ENCODE data around the gene S100A8. TPM values are rescaled to one million over a fixed set of nuclear protein-coding genes. Genes with fewer than 3 reads are reported as not detected.

Gene S100A8
- total RNA-seq, 1 experiment from 2014 or later = not detected

DNA sequence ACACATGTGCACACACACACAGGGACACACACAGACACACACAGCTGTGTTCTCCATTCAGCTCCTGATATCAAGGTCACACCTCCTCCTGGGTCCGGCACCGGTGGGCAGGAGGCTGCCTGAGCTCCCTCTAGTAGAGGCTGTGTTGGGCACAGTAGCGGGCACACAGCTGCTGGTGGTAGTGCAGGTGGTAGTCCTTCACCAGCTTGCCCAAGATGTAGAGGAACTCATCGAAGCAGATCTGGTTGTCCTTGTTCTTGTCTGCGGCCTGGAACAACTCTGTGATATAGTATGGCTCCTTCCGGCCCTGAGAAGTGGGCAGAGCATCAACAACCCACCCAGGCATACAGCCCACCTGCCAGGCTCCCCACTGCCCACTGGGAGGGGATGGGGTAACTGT, 5.6 kb upstream of the S100A8 start:
- H3K27me3 ChIP-seq (replicated peaks; ENCODE audit: insufficient read depth, low read depth, low read length, poor library complexity) = peaks cover 75% of the 10 kb centered on the region
- no peaks in the 10 kb centered on the region for H3K36me3 ChIP-seq (ENCODE audit: insufficient read depth, low read length, poor library complexity, severe bottlenecking)
- H3K27ac ChIP-seq (ENCODE audit: low read depth, low read length, poor library complexity, severe bottlenecking) = no peak overlapping the region
- no TSS peak for BruUV-seq (replicated peaks)
- H3K9me3 ChIP-seq (ENCODE audit: low read depth, low read length, poor library complexity, severe bottlenecking) = no peaks in the 10 kb centered on the region
- H3K4me1 ChIP-seq (ENCODE audit: insufficient read depth, low read length, poor library complexity, severe bottlenecking) = no peaks in the 10 kb centered on the region
- DNase-seq (ENCODE audit: low spot score) = no peak
- no peak overlapping the region for H3K4me3 ChIP-seq (ENCODE audit: low read depth, low read length, poor library complexity, severe bottlenecking)
- CTCF ChIA-PET = no interaction called here
- intact Hi-C loops (cut with micrococcal nuclease; ENCODE audit: unreplicated experiment) = no loop called here
- POLR2A ChIA-PET (ENCODE audit: low non-redundant PET) = no interaction called here
- no peak for TF ChIP-seq EZH2 (IDR thresholded peaks at IDR 0.05; ENCODE audit: borderline replicate concordance, low read depth, low read length, poor library complexity, severe bottlenecking)
- TF ChIP-seq, protein P1, sequence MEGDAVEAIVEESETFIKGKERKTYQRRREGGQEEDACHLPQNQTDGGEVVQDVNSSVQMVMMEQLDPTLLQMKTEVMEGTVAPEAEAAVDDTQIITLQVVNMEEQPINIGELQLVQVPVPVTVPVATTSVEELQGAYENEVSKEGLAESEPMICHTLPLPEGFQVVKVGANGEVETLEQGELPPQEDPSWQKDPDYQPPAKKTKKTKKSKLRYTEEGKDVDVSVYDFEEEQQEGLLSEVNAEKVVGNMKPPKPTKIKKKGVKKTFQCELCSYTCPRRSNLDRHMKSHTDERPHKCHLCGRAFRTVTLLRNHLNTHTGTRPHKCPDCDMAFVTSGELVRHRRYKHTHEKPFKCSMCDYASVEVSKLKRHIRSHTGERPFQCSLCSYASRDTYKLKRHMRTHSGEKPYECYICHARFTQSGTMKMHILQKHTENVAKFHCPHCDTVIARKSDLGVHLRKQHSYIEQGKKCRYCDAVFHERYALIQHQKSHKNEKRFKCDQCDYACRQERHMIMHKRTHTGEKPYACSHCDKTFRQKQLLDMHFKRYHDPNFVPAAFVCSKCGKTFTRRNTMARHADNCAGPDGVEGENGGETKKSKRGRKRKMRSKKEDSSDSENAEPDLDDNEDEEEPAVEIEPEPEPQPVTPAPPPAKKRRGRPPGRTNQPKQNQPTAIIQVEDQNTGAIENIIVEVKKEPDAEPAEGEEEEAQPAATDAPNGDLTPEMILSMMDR (conservative IDR thresholded peaks at IDR 0.05; ENCODE audit: low read depth, low read length) = no peak

DNA sequence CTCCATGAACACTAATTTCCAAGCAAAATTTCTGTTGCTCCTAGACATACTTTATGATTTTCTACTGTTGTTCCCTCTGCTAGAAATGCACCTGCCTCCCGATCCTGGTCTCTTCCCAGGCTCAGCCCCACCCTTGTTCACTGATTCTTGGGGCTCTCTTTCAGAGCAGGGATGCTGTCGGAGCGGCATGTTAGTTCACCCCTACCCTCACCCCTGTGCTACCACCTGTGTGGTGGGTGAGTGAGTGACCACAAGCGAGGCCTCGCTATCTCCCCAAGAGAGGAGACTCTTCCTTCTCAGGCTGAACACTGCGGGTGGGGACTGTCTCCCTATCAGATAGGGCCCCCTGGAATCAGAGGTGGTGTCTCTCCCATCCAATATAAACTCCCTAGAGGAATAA, 4.9 kb upstream of the S100A8 start:
- H3K27ac ChIP-seq (ENCODE audit: low read depth, low read length, poor library complexity, severe bottlenecking) = no peak overlapping the region
- no peak overlapping the region for H3K4me3 ChIP-seq (ENCODE audit: low read depth, low read length, poor library complexity, severe bottlenecking)
- H3K36me3 ChIP-seq (ENCODE audit: insufficient read depth, low read length, poor library complexity, severe bottlenecking) = no peaks in the 10 kb centered on the region
- DNase-seq (ENCODE audit: low spot score) = no peak
- TF ChIP-seq, protein P1 (conservative IDR thresholded peaks at IDR 0.05; ENCODE audit: low read depth, low read length) = no peak
- no peak for TF ChIP-seq EZH2 (IDR thresholded peaks at IDR 0.05; ENCODE audit: borderline replicate concordance, low read depth, low read length, poor library complexity, severe bottlenecking)
- no peaks in the 10 kb centered on the region for H3K4me1 ChIP-seq (ENCODE audit: insufficient read depth, low read length, poor library complexity, severe bottlenecking)
- intact Hi-C loops (cut with micrococcal nuclease; ENCODE audit: unreplicated experiment) = no loop called here
- ChIA-PET POLR2A (ENCODE audit: low non-redundant PET) (no interaction called here), CTCF (no interaction called here)
- H3K27me3 ChIP-seq (replicated peaks; ENCODE audit: insufficient read depth, low read depth, low read length, poor library complexity) = peaks cover 73% of the 10 kb centered on the region
- BruUV-seq (replicated peaks) = no TSS peak
- H3K9me3 ChIP-seq (ENCODE audit: low read depth, low read length, poor library complexity, severe bottlenecking) = no peaks in the 10 kb centered on the region

DNA sequence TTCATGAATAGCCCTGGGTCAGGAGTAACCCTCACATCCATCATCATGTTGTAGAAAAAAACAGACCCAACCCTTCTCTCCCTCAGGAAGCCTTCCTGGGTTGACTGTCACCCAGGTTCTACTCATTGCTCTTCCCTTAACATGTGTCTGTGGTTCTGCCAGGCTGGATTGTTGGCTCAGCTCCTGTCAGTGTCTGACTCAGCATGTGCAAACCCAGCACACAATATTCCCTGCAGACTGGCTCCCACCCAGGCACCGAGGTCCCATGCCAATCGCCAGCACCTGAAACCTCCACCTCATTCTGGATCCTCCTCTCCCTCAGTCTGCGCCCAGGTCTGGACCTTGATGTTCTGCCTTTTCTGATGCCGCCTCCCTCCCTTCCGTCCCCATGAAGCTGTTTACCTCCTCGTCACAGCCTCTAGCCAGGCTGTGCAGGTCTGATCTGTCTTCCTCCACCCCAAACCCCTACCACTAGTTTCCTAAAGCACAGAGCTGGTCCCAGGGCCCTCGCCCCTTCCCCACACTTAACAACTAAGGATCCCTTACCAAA, 4.3 kb upstream of the S100A8 start:
- Histone ChIP-seq H3K4me3 (ENCODE audit: low read depth, low read length, poor library complexity, severe bottlenecking) (no peak overlapping the region), H3K9me3 (ENCODE audit: low read depth, low read length, poor library complexity, severe bottlenecking) (no peaks in the 10 kb centered on the region), H3K27ac (ENCODE audit: low read depth, low read length, poor library complexity, severe bottlenecking) (no peak overlapping the region), H3K36me3 (ENCODE audit: insufficient read depth, low read length, poor library complexity, severe bottlenecking) (no peaks in the 10 kb centered on the region), H3K4me1 (ENCODE audit: insufficient read depth, low read length, poor library complexity, severe bottlenecking) (no peaks in the 10 kb centered on the region), H3K27me3 (replicated peaks; ENCODE audit: insufficient read depth, low read depth, low read length, poor library complexity) (peaks cover 72% of the 10 kb centered on the region)
- no TSS peak for BruUV-seq (replicated peaks)
- intact Hi-C loops (cut with micrococcal nuclease; ENCODE audit: unreplicated experiment) = no loop called here
- TF ChIP-seq EZH2 (IDR thresholded peaks at IDR 0.05; ENCODE audit: borderline replicate concordance, low read depth, low read length, poor library complexity, severe bottlenecking) = no peak
- TF ChIP-seq, protein P1 (conservative IDR thresholded peaks at IDR 0.05; ENCODE audit: low read depth, low read length) = no peak
- POLR2A ChIA-PET (ENCODE audit: low non-redundant PET) = no interaction called here
- no peak for DNase-seq (ENCODE audit: low spot score)
- CTCF ChIA-PET = no interaction called here
